GM10266 (cell line): ENCODE measurements around the gene TDRD12.
"Not testable (repeated sequence)": the region's sequence is repeated elsewhere in the genome, so short reads cannot be mapped to it uniquely, and the experiment has no call there.

Experiments
- DNase-seq: peaks from one replicate; pipeline ENCODE4 v3.0.0; 2012; ENCODE audit errors: extremely low spot score
- TF ChIP-seq, protein P1 (sequence below): IDR thresholded peaks from 2 replicates; pipeline ENCODE4 v1.5.1; 2012; ENCODE audit warnings: mild to moderate bottlenecking, low read depth; ENCODE audit not compliant: control insufficient read depth, insufficient read depth; ENCODE audit errors: missing control alignments

TDRD12 gene

GRCh38 chr19:32864318-32865007 is 144.9 kb downstream of the TDRD12 start:
- TF ChIP-seq, protein P1, sequence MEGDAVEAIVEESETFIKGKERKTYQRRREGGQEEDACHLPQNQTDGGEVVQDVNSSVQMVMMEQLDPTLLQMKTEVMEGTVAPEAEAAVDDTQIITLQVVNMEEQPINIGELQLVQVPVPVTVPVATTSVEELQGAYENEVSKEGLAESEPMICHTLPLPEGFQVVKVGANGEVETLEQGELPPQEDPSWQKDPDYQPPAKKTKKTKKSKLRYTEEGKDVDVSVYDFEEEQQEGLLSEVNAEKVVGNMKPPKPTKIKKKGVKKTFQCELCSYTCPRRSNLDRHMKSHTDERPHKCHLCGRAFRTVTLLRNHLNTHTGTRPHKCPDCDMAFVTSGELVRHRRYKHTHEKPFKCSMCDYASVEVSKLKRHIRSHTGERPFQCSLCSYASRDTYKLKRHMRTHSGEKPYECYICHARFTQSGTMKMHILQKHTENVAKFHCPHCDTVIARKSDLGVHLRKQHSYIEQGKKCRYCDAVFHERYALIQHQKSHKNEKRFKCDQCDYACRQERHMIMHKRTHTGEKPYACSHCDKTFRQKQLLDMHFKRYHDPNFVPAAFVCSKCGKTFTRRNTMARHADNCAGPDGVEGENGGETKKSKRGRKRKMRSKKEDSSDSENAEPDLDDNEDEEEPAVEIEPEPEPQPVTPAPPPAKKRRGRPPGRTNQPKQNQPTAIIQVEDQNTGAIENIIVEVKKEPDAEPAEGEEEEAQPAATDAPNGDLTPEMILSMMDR = no peak
- DNase-seq = no peak

GRCh38 chr19:32865326-32865725 is 145.8 kb downstream of the TDRD12 start:
- no peak for DNase-seq
- TF ChIP-seq, protein P1 = no peak

DNA sequence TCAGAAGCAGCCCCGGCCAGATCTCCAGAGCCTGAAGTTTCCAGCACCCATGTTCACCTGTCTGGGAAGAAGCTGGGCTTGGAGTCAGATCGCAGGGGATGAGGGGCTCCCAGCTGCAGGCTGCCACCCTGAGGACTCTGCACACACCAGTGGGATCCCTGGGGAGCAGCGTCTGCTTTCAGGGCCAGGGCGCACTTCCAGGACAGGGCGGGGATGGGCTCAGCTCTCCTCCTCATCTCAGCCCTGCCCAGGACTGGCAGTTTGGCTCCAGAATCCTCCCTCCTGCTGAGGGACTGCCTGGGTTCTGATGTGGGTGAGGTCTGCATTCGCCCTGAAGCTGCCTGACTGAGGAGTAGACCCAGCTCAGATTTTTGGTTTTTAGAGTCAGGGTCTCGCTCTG is 146.5 kb downstream of the TDRD12 start:
- DNase-seq = no peak
- TF ChIP-seq, protein P1 = no peak

GRCh38 chr19:32866564-32867265 is 147.1 kb downstream of the TDRD12 start:
- DNase-seq = no peak
- TF ChIP-seq, protein P1 = no peak

- not testable (repeated sequence) for DNase-seq
Measured at GRCh38 chr19:32867436-32867835, 147.9 kb downstream of the TDRD12 start.

DNA sequence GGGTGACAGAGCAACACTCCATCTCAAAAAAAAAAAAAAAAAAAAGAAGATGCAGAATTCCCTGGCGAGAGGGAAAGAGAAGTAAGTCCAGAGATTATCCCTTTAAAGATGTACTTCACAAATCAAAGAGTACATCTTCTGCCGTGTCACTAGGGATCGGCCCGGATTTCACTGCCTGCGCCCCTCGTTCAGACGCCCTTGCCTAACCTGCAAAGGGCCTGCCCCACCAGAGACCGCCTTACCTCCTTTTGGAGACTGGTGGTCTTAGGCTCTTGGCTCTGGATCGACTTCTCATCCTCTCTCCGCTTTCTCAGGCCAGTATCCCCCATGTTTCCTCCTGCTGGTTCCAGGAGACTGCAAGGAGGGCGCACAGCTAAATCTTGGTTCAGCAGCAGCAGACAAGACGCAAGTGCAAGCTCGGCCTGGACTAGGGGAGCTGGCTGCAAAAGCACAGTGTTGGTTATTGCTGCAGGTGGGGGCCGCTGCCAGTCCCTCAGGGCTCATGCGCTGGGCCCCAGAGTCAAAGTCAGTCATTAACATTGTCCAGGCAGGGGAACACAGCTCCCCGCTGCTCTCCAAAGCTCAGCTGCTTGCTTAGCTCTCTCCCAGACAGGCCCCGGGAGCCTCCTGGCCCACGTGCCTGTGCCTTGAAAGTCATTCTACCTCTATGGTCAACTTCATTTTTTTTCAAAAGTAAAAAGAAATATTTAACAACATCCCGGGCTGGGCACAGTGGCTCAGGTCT is 148.8 kb downstream of the TDRD12 start:
- TF ChIP-seq, protein P1 = no peak
- DNase-seq = no peak

GRCh38 chr19:32869369-32869965 is 149.9 kb downstream of the TDRD12 start, which contains the start of gene SLC7A9:
SLC7A9 (minus strand) TSS chr19:32869767; CDS start chr19:32868534, 1,233 bp downstream.
- no peak for DNase-seq

More at GRCh38 chr19:32869369-32869965, 149.9 kb downstream of the TDRD12 start, which contains the start of gene SLC7A9:
- TF ChIP-seq, protein P1 = no peak
